GM12873 (cell line): ENCODE results near the gene EIF1.

Source experiments
- TF ChIP-seq, protein P1 (sequence below): IDR thresholded peaks from 2 replicates; pipeline ENCODE4 v1.5.1; 2012; ENCODE audit warnings: low read depth, mild to moderate bottlenecking, moderate library complexity, low read length, control low read depth; ENCODE audit not compliant: insufficient read depth; ENCODE audit errors: missing control alignments

EIF1 gene

DNA sequence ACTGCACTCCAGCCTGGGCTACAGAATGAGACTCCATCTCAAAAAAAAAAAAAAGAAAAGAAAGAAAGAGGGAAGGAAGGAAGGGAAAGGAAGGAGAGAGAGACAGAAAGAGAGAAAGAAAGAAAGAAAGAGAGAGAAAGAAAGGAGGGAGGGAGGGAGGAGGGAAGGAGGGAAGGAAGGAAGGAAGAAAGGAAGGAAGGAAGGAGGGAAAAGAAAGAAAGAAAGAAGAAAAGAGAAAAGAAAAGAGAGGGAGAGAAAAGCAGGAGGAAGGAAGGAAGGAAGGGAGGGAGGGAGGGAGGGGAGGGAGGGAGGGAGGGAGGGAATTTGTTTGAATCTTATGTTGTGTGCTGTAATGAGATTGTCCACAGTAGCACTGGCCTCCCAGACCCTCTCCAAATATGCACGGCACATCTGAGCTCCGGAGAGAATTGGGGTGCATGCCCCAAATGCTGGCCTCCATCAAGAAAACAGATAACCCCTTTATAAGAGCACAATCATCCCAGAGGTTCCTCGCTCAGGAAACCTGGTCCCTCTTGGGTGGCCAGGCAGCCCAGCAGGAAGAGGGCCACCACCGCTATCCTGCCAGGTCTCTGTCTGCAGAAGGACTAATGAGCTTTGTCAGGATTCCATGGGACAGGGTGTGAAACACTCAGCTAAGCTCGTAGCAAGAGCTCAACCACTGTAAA is 8.8 kb upstream of the EIF1 start:
- TF ChIP-seq, protein P1, sequence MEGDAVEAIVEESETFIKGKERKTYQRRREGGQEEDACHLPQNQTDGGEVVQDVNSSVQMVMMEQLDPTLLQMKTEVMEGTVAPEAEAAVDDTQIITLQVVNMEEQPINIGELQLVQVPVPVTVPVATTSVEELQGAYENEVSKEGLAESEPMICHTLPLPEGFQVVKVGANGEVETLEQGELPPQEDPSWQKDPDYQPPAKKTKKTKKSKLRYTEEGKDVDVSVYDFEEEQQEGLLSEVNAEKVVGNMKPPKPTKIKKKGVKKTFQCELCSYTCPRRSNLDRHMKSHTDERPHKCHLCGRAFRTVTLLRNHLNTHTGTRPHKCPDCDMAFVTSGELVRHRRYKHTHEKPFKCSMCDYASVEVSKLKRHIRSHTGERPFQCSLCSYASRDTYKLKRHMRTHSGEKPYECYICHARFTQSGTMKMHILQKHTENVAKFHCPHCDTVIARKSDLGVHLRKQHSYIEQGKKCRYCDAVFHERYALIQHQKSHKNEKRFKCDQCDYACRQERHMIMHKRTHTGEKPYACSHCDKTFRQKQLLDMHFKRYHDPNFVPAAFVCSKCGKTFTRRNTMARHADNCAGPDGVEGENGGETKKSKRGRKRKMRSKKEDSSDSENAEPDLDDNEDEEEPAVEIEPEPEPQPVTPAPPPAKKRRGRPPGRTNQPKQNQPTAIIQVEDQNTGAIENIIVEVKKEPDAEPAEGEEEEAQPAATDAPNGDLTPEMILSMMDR: no peak

DNA sequence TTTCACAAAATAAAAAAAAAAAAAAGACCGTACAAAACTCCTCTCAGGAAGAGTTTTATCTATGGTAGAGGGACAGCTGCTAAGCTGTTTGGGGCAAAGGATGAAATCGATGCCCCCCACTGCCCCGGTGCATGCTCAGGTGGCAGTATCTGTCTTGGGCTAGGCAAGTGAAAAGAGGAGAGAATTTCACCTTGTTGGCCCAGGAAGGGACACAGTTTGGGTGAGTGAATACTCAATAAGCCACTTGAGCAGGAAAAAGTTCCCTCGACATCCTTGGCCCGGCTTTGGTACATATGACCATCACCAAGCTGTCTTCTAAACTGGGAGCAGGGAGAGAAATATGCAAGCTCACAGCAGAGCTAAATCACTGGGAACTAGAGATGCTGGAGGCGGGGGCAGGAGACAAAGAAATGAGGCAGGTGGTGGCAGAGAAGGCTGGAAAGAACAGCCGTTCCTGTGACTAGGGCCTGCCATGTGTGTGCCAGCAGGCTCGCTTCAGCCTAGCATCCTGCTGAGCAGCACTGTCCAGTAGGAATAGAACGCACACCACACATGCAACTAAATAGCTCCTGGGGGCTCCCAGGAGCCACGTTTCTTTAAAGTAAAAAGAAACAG is 8.2 kb upstream of the EIF1 start:
- TF ChIP-seq, protein P1: no peak

DNA sequence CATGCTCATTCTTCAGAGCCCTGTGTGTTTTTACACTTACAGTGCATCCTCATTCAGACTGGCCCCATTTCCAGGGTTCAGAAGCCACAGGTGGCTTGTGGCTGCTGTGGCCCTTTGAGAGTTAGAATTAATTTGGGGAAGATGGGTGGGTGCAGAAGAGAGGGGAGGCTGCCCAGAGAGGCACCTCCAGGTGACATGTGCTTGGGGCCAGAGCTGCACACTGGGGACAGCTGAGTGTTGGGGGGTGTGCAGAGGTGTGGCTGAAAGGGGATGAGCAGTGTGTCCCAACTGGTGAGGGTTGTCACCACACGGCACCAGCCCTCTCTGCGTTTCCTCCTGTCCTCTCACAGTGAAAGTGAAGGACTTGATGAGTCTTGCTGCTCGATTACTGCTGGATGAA is 6.9 kb upstream of the EIF1 start:
- TF ChIP-seq, protein P1: no peak

DNA sequence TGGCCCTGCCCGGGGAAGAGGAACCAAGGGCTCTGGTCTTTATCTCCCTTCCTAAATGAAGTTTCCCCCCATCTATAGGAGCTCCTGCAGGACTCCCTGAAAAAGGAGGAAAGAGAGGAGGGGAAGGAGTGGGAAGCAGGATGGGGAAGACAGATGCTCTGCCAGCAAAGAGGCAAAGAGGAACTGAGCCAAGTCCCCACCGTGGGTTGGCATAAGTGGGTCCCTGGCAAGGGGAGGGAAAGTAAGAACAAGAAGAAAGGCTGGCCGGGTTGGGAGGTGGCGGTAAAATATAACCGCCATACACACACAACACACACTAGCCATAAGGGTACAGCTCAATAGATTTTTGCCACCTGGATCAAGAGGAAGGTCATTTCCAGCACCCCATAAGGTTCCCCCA is 6.1 kb upstream of the EIF1 start:
- TF ChIP-seq, protein P1: no peak

DNA sequence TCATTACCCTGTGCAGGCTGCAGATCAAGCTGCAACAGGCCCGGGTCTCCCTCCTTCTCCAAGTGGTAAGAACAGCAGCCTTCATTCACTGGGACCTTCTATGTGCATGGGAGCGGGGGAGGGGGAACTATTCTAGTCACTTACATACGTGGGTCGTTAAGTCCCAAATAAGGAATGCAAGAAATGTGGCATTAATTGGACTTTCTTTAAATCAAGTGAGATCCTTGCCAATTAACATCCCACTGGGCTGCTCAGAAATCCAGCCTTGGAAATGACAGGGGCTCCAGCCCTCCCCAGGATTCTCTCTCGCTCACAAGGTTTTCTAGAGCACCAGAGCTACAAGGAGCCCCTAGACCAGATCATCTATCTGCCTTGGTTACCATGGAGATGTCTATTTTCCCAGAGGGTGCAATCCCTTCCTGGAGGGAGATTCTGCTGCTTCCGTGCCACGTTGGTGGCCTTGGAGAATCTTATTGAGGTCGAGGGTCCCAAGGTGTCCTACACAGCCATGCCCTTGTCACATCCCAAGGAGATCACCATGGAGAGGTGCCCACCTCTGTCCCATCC is 5.2 kb upstream of the EIF1 start:
- TF ChIP-seq, protein P1: no peak

DNA sequence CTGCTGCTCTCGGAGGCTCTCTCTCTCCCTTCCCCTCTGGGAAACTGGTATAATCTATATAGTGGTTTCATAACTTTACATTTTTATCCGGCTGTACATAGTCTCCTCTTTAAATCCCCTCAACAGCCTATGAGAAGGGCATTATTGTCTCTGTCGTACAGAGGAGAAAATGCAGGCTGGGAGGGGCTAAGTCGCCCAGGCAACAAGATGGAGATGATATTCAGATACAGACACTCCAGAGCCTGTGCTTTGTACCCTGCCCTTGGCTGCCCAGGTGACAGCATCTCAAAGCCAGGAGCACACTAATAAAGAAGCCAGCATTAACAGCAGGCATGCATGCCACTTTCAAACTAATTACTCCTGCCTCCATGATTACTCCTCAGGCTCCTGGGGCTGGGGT is 4.7 kb upstream of the EIF1 start:
- TF ChIP-seq, protein P1: no peak

DNA sequence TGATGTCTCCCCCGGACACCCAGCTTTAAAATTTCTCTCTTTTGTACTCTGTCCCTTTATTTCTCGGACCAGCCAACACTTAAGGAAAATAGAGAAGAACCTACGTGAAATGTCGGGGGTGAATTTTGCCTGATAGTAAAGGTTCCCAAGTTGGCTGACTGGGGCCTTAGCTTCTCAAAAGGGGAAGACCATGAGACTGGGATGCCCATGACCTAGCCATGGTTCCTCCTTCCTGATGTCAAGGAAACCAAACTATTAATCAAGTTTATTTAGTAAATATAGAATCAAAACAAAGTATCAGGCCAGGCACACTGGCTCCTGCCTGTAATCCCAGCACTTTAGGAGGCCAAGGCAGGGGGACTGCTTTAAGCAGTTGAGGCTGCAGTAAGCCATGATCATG is 2.4 kb upstream of the EIF1 start:
- TF ChIP-seq, protein P1: no peak
